Cardiac muscle cell (in vitro differentiated cells and primary cell): Measurements from ENCODE around the gene TRABD. TPM values are rescaled to one million over a fixed set of nuclear protein-coding genes. Genes with fewer than 3 reads are reported as not detected.

ENCODE experiments used
- DNase-seq, 2 donors: peaks; one replicate each; pipeline versions ENCODE4 v3.0.0 to v3.0.0-alpha.2; 2010 to 2017; ENCODE audit warnings: low read depth in 1 of 2, low spot score in 1 of 2
- H3K27ac ChIP-seq: fragments of 200-600 bp; sonication (generic); 2 replicates; pipeline ENCODE4 v1.5.1; 2016
- H3K27me3 ChIP-seq: fragments of 200-600 bp; sonication (generic); 2 replicates; pipeline ENCODE4 v1.6.0; 2016; ENCODE audit warnings: control low read depth
- H3K36me3 ChIP-seq: fragments of 200-600 bp; sonication (generic); 2 replicates; pipeline ENCODE4 v1.5.1; 2016; ENCODE audit warnings: control low read depth
- H3K4me1 ChIP-seq: fragments of 200-600 bp; sonication (generic); 2 replicates; pipeline ENCODE4 v1.8.1; 2017; ENCODE audit warnings: low read depth, mild to moderate bottlenecking, mixed run types
- H3K4me3 ChIP-seq: fragments of 200-600 bp; sonication (generic); 2 replicates; pipeline ENCODE4 v1.5.1; 2016; ENCODE audit warnings: mild to moderate bottlenecking
- H3K9me3 ChIP-seq: fragments of 200-600 bp; sonication (generic); 2 replicates; pipeline ENCODE4 v1.5.1; 2017; ENCODE audit warnings: low read depth, mild to moderate bottlenecking, control low read depth
- polyA plus RNA-seq: library from polyadenylated mRNA; unstranded; fragments of >200 nt; fragmentation: Nextera tagmentation; extraction: Ambion mirVana; gene quantifications from 2 replicates; pipeline ENCODE4 v1.2.1, GENCODE V29; 2016
- total RNA-seq: library from RNA; depleted of rRNA; stranded (reverse); fragments of >200 nt; gene quantifications from 2 replicates; pipeline ENCODE4 v1.2.3, GENCODE V29; 2016
- TF ChIP-seq, protein P1 (sequence below): IDR thresholded peaks from 2 replicates; pipeline ENCODE4 v1.5.1; 2012; ENCODE audit warnings: low read depth, mild to moderate bottlenecking, low read length

Gene TRABD
- total and polyA plus RNA-seq, 2 experiments from 2014 or later = 50.7 to 59.6 TPM

DNA sequence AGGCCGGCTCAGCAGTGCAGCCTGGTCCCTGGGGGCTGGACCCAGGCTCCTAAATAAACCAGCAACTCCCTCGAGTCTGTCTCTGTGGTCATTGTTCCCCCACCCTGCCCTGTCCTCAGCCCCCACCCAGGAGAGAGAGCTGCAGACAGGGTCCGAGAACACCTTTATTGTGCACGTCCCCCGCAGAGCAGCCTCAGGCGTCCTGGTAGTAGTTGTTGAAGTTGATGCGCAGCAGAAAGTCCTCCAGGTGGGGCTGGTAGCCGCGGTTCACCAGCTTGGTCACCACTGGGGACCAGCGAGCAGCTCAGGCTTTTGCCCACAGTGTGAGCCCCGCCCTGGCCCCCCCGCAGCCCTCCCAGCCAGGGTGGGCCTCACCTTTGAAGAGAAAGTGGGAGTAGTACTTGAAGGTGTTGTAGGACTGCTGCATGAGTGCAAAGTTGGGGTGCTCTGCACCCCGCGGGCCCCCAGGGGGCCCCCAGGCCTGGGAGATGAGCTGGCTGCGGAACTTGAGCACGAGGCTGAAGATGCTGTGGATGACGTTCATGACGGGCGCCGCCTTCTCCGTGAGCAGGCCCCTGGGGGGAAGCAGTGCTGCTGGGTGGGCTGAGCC, 31.9 kb downstream of the TRABD start:
- no peak for DNase-seq
- Histone ChIP-seq H3K4me1 (no peaks in the 10 kb centered on the region), H3K27me3 (no peaks in the 10 kb centered on the region), H3K4me3 (no peak overlapping the region), H3K36me3 (peaks cover 32% of the 10 kb centered on the region), H3K9me3 (no peaks in the 10 kb centered on the region), H3K27ac (peak overlapping the region; percentile 8)
- TF ChIP-seq, protein P1, sequence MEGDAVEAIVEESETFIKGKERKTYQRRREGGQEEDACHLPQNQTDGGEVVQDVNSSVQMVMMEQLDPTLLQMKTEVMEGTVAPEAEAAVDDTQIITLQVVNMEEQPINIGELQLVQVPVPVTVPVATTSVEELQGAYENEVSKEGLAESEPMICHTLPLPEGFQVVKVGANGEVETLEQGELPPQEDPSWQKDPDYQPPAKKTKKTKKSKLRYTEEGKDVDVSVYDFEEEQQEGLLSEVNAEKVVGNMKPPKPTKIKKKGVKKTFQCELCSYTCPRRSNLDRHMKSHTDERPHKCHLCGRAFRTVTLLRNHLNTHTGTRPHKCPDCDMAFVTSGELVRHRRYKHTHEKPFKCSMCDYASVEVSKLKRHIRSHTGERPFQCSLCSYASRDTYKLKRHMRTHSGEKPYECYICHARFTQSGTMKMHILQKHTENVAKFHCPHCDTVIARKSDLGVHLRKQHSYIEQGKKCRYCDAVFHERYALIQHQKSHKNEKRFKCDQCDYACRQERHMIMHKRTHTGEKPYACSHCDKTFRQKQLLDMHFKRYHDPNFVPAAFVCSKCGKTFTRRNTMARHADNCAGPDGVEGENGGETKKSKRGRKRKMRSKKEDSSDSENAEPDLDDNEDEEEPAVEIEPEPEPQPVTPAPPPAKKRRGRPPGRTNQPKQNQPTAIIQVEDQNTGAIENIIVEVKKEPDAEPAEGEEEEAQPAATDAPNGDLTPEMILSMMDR = no peak

DNA sequence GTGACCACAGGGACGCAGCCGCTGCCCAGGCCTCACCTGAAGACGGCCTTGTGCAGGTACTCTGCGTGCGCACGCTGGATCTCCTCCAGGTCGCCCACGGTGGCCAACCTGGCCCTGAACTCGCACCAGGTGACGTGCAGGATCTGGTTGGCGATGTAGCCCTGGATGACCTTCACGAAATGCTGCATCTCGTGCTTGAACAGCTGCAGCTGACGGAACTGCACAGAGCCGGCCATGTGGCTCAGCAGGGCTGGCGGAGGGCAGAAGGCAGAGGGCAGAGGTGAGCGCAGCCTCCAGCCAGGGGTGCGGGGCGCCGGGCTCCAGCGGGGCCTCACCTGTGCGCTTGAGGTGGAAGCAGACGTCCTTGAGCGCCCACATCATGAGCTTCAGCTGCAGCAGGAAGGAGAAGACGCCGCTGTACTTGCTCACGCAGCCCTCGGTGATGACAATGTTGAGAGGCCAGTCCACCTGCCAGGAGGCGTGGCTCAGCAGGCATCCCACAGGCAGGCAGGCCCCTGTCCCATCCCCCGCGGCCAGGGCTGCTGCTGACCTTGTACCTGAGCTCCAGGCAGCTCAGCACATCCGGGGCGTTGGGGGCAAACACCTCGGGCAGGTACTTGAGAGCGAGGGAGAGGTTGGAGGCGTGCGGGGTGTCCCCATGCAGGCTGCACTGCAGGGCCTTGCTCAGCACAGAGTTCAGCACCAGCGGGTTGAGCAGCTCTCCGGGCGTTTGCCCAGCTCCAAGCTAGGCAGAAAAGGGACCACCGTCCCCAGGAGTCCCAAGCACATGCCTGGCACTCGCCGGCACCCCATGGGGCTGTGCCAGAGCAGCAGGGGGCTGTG, 32.7 kb downstream of the TRABD start:
- H3K27me3 ChIP-seq = no peaks in the 10 kb centered on the region
- no peaks in the 10 kb centered on the region for H3K4me1 ChIP-seq
- H3K4me3 ChIP-seq = no peak overlapping the region
- no peaks in the 10 kb centered on the region for H3K9me3 ChIP-seq
- DNase-seq = peak in 1 of 2 donors; percentile 10
- TF ChIP-seq, protein P1 = no peak
- H3K36me3 ChIP-seq = peaks cover 27% of the 10 kb centered on the region
- peak overlapping the region; percentile 8 for H3K27ac ChIP-seq

DNA sequence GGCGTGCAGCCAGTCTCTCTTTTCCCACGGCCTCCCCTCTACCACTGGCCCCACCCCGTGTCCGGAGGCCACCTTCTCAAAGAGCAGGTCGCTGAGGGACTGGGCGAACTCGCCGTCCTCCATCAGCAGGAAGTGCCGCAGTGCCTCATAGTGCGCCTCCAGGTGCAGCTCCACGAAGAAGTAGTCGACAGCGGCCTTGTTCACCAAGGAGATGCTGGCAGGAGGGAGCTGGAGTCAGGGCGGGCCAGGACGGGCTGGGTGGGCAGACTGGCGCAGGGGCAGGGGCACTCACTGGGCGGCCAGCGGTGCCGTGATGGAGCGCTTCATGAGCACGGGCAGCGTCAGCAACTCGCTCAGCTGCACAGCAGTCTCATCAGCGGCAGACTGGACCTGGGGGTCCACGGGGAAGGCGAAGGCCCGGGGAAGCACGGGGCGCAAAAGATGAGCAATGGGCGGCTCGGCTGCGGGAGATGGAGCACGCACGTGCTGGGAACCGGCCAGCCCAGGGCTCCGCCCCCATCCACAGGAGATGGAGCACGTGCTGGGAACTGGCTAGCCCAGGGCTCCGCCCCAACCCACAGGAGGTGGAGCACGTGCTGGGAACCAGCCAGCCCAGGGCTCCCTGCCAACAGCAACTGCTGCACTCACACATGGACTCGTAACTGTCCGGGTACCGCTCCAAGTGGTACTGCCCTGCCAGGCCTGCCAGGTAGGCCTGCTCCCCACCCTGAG, 33.4 kb downstream of the TRABD start:
- TF ChIP-seq, protein P1 = no peak
- Histone ChIP-seq H3K4me1 (no peaks in the 10 kb centered on the region), H3K27ac (no peak overlapping the region), H3K4me3 (no peak overlapping the region), H3K27me3 (no peaks in the 10 kb centered on the region), H3K36me3 (peaks cover 30% of the 10 kb centered on the region), H3K9me3 (no peaks in the 10 kb centered on the region)
- peak; percentile 47 to 87 for DNase-seq

DNA sequence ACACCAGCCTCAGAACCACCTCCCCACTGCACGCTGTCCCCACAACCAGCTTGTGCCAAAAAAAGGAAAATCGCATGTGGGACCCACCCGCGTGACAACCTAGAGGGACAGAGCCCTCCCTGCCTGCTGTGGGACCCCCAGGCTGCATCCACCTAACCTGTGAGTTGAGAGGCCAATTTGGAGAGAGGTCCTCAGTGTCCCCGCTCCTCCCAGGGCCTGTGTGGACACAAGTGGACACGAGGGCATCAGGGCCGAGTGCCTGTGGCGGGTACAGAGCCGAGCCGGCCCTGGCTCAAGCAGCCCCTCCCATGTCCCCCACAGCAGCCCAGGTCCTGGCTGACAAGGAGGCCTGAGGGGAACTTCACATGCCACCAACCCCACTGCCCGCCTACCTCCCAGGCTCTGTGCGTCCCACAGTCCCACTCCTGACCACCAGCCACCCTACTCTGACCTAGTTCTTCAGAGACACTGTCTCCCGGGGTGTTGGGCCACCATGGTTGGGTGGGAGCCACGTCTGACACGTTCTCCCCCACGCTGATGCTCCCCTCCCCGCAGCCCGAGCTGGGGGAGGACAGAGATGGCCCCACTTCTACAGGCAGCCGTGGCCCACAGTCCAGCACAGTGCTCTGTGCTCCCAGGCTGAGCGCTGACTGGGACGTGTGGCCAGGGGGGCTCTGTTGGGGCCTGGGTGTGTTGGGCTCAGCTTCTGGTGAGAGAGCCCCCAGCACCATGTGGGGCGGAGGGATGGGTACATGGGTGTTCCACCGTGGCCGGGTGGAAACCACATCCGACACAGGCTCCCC, 34.3 kb downstream of the TRABD start:
- Histone ChIP-seq H3K4me1 (no peaks in the 10 kb centered on the region), H3K27me3 (no peaks in the 10 kb centered on the region), H3K36me3 (peaks cover 32% of the 10 kb centered on the region), H3K9me3 (no peaks in the 10 kb centered on the region), H3K4me3 (no peak overlapping the region), H3K27ac (no peak overlapping the region)
- no peak for DNase-seq
- TF ChIP-seq, protein P1 = no peak
